Measurements from ENCODE around the gene FOXP1. TPM values are rescaled to one million over a fixed set of nuclear protein-coding genes. Genes with fewer than 3 reads are reported as not detected.

FOXP1 gene
- total and polyA plus RNA-seq, 9 of the 15 experiments (the other 6 are each of a cell fraction or from before 2014, with no cell fraction given) = 7.7 to 34.5 (median 13.7) TPM

DNA sequence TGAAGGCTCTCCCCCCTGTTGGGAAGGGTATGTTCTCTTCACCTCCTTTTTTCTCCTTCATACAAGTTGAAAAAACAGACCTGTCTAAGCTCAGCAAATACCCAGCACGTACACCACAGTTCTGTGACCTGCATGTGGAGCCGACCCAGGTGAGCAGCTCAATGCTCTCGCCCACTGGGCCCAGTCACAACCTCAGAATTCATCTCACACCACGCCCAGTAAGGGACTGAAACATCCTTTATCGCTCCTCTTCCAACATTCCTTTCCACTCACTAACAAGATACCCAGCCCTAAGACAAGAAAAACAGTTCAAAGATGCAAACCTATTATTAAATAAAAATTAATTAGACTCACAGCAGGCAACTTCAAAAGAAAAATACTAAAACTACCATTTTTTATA is 68.9 kb downstream of the FOXP1 start:
- no TSS peak for BruUV-seq (replicated peaks)
- H3K9ac ChIP-seq (ENCODE audit: insufficient read depth in 1 of 2, low read depth in 2 of 2, low read length in 2 of 2) = no peak overlapping the region
- ATAC-seq = no peak
- ChIA-PET CTCF (ENCODE audit: low intra/inter-chr PET ratio) (no interaction called here), POLR2A (no interaction called here)
- no peaks in the 10 kb centered on the region for H3K79me2 ChIP-seq (ENCODE audit: control insufficient read depth, insufficient read depth, low read length)
- in situ Hi-C loops (cut with MboI) (no loop called here), intact Hi-C loops (cut with micrococcal nuclease) (loop anchor here (5.0 to 10.0 kb wide), 4 partner anchors 140 to 442 kb away; no protein-coding TSS in a partner anchor)
- WGBS (ENCODE audit: insufficient coverage, low coverage, missing lambda C conversion rate) = 73% methylated on average over 5 of the region's 5 CpGs
- H3K4me3 ChIP-seq = no peak overlapping the region
- H3K9me1 ChIP-seq (ENCODE audit: control insufficient read depth, insufficient read depth, low read length) = no peaks in the 10 kb centered on the region
- no peak for FAIRE-seq
- H3K4me1 ChIP-seq (replicated peaks in 1 of 2; ENCODE audit: control insufficient read depth in 2 of 2, insufficient read depth in 2 of 2, low read length in 2 of 2) = peaks cover 4 to 32% of the 10 kb centered on the region in 2 experiments; a peak in 2 of 5 replicates
- no peak overlapping the region for H3K4me2 ChIP-seq (ENCODE audit: insufficient read depth, low read length)
- H2AFZ ChIP-seq (ENCODE audit: low read depth, low read length) = no peak overlapping the region
- H3K9me3 ChIP-seq (replicated peaks; ENCODE audit: control insufficient read depth, insufficient read depth, low read depth, low read length) = no peaks in the 10 kb centered on the region
- no peaks in the 10 kb centered on the region for H3K27me3 ChIP-seq (ENCODE audit: control insufficient read depth in 2 of 2, insufficient read depth in 2 of 2, low read length in 2 of 2)
- H4K20me1 ChIP-seq (replicated peaks; ENCODE audit: control insufficient read depth, insufficient read depth, low read length) = no peaks in the 10 kb centered on the region
- 0 out of 3 replicates have a peak, but pooled peaks cover 2% of the 10 kb centered on the region for H3K36me3 ChIP-seq (ENCODE audit: control insufficient read depth, insufficient read depth, low read length)
- H3K27ac ChIP-seq (ENCODE audit: extremely low read depth, low read depth, low read length) = no peak overlapping the region
- no peak for DNase-seq (ENCODE audit: extremely low read depth in 1 of 4, low spot score in 3 of 4)
- TF ChIP-seq RHOXF2B (CRISPR knock-in tag; conservative IDR thresholded peaks at IDR 0.05) (no peak), ZNF766 (CRISPR knock-in tag; conservative IDR thresholded peaks at IDR 0.05) (no peak), HDAC6 (IDR thresholded peaks at IDR 0.05; ENCODE audit: low read depth, low read length) (no peak), ZNF384 (IDR thresholded peaks at IDR 0.05; ENCODE audit: low read depth, low read length) (no peak)
- TF ChIP-seq, protein P1, sequence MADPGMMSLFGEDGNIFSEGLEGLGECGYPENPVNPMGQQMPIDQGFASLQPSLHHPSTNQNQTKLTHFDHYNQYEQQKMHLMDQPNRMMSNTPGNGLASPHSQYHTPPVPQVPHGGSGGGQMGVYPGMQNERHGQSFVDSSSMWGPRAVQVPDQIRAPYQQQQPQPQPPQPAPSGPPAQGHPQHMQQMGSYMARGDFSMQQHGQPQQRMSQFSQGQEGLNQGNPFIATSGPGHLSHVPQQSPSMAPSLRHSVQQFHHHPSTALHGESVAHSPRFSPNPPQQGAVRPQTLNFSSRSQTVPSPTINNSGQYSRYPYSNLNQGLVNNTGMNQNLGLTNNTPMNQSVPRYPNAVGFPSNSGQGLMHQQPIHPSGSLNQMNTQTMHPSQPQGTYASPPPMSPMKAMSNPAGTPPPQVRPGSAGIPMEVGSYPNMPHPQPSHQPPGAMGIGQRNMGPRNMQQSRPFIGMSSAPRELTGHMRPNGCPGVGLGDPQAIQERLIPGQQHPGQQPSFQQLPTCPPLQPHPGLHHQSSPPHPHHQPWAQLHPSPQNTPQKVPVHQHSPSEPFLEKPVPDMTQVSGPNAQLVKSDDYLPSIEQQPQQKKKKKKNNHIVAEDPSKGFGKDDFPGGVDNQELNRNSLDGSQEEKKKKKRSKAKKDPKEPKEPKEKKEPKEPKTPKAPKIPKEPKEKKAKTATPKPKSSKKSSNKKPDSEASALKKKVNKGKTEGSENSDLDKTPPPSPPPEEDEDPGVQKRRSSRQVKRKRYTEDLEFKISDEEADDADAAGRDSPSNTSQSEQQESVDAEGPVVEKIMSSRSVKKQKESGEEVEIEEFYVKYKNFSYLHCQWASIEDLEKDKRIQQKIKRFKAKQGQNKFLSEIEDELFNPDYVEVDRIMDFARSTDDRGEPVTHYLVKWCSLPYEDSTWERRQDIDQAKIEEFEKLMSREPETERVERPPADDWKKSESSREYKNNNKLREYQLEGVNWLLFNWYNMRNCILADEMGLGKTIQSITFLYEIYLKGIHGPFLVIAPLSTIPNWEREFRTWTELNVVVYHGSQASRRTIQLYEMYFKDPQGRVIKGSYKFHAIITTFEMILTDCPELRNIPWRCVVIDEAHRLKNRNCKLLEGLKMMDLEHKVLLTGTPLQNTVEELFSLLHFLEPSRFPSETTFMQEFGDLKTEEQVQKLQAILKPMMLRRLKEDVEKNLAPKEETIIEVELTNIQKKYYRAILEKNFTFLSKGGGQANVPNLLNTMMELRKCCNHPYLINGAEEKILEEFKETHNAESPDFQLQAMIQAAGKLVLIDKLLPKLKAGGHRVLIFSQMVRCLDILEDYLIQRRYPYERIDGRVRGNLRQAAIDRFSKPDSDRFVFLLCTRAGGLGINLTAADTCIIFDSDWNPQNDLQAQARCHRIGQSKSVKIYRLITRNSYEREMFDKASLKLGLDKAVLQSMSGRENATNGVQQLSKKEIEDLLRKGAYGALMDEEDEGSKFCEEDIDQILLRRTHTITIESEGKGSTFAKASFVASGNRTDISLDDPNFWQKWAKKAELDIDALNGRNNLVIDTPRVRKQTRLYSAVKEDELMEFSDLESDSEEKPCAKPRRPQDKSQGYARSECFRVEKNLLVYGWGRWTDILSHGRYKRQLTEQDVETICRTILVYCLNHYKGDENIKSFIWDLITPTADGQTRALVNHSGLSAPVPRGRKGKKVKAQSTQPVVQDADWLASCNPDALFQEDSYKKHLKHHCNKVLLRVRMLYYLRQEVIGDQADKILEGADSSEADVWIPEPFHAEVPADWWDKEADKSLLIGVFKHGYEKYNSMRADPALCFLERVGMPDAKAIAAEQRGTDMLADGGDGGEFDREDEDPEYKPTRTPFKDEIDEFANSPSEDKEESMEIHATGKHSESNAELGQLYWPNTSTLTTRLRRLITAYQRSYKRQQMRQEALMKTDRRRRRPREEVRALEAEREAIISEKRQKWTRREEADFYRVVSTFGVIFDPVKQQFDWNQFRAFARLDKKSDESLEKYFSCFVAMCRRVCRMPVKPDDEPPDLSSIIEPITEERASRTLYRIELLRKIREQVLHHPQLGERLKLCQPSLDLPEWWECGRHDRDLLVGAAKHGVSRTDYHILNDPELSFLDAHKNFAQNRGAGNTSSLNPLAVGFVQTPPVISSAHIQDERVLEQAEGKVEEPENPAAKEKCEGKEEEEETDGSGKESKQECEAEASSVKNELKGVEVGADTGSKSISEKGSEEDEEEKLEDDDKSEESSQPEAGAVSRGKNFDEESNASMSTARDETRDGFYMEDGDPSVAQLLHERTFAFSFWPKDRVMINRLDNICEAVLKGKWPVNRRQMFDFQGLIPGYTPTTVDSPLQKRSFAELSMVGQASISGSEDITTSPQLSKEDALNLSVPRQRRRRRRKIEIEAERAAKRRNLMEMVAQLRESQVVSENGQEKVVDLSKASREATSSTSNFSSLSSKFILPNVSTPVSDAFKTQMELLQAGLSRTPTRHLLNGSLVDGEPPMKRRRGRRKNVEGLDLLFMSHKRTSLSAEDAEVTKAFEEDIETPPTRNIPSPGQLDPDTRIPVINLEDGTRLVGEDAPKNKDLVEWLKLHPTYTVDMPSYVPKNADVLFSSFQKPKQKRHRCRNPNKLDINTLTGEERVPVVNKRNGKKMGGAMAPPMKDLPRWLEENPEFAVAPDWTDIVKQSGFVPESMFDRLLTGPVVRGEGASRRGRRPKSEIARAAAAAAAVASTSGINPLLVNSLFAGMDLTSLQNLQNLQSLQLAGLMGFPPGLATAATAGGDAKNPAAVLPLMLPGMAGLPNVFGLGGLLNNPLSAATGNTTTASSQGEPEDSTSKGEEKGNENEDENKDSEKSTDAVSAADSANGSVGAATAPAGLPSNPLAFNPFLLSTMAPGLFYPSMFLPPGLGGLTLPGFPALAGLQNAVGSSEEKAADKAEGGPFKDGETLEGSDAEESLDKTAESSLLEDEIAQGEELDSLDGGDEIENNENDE (IDR thresholded peaks at IDR 0.05; ENCODE audit: low read depth, low read length) = no peak
- TF ChIP-seq, protein P2, sequence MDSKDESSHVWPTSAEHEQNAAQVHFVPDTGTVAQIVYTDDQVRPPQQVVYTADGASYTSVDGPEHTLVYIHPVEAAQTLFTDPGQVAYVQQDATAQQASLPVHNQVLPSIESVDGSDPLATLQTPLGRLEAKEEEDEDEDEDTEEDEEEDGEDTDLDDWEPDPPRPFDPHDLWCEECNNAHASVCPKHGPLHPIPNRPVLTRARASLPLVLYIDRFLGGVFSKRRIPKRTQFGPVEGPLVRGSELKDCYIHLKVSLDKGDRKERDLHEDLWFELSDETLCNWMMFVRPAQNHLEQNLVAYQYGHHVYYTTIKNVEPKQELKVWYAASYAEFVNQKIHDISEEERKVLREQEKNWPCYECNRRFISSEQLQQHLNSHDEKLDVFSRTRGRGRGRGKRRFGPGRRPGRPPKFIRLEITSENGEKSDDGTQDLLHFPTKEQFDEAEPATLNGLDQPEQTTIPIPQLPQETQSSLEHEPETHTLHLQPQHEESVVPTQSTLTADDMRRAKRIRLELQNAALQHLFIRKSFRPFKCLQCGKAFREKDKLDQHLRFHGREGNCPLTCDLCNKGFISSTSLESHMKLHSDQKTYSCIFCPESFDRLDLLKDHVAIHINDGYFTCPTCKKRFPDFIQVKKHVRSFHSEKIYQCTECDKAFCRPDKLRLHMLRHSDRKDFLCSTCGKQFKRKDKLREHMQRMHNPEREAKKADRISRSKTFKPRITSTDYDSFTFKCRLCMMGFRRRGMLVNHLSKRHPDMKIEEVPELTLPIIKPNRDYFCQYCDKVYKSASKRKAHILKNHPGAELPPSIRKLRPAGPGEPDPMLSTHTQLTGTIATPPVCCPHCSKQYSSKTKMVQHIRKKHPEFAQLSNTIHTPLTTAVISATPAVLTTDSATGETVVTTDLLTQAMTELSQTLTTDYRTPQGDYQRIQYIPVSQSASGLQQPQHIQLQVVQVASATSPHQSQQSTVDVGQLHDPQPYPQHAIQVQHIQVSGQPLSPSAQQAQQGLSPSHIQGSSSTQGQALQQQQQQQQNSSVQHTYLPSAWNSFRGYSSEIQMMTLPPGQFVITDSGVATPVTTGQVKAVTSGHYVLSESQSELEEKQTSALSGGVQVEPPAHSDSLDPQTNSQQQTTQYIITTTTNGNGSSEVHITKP (IDR thresholded peaks at IDR 0.05; ENCODE audit: partially characterized antibody) = no peak
